Measurements from ENCODE around the gene ADAMTS16. TPM values are rescaled to one million over a fixed set of nuclear protein-coding genes. Genes with fewer than 3 reads are reported as not detected.

The ADAMTS16 gene
- total and polyA plus RNA-seq, 2 donors (not counting 3 experiments of a cell fraction or from before 2014, with no cell fraction given): not detected

- Histone ChIP-seq H2AFZ (ENCODE audit: low read depth, low read length) (no peak overlapping the region), H3K4me1 (ENCODE audit: control insufficient read depth, extremely low read depth, insufficient read depth, low read length) (peaks cover 3% of the 10 kb centered on the region), H3K27me3 (ENCODE audit: control insufficient read depth in 2 of 2, insufficient read depth in 2 of 2, low read length in 2 of 2) (no peaks in the 10 kb centered on the region), H3K4me3 (replicated peaks in 1 of 3; ENCODE audit: insufficient read depth in 1 of 3, low read depth in 1 of 3, low read length in 3 of 3) (no peak overlapping the region), H4K20me1 (replicated peaks; ENCODE audit: control insufficient read depth, extremely low read depth, insufficient read depth, low read length) (no peaks in the 10 kb centered on the region), H3K36me3 (ENCODE audit: control insufficient read depth in 2 of 2, extremely low read depth in 1 of 2, insufficient read depth in 2 of 2, low read length in 2 of 2) (no peaks in the 10 kb centered on the region), H3K4me2 (ENCODE audit: insufficient read depth, low read length) (no peak overlapping the region), H3K79me2 (ENCODE audit: control insufficient read depth, insufficient read depth, low read length) (no peaks in the 10 kb centered on the region), H3K9ac (replicated peaks; ENCODE audit: extremely low read depth, insufficient read depth, low read length) (no peak overlapping the region), H3K9me3 (replicated peaks; ENCODE audit: control insufficient read depth, insufficient read depth, low read length) (peaks cover 4% of the 10 kb centered on the region), H3K27ac (ENCODE audit: insufficient read depth, low read depth, low read length) (no peak overlapping the region), H3K9me1 (replicated peaks; ENCODE audit: control insufficient read depth, extremely low read depth, insufficient read depth, low read length) (no peaks in the 10 kb centered on the region)
- DNase-seq (ENCODE audit: low read depth, low spot score): no peak
- dilution Hi-C loops (cut with MboI; ENCODE audit: extremely low pct_ligation_motif_present, low sequenced_read_pairs): no loop called here
- intact Hi-C loops (cut with micrococcal nuclease): no loop called here
- no TSS peak for BruUV-seq (replicated peaks)
- ChIA-PET POLR2A (no interaction called here), CTCF (no interaction called here)
- TF ChIP-seq FOS (IDR thresholded peaks at IDR 0.05; ENCODE audit: borderline replicate concordance, insufficient read depth, low read length): no peak
- no peak for TF ChIP-seq POLR2AphosphoS5 (IDR thresholded peaks at IDR 0.05; ENCODE audit: insufficient read depth, low read depth, low read length)
- no peak for TF ChIP-seq EZH2 (IDR thresholded peaks at IDR 0.05; ENCODE audit: borderline replicate concordance, low read depth, low read length, severe bottlenecking)
- no peak for TF ChIP-seq MAX (IDR thresholded peaks at IDR 0.05; ENCODE audit: insufficient read depth, insufficient read length)
- TF ChIP-seq JUN (IDR thresholded peaks at IDR 0.05; ENCODE audit: borderline replicate concordance, insufficient read depth, insufficient read length, low read depth): no peak
- TF ChIP-seq MYC (IDR thresholded peaks at IDR 0.05; ENCODE audit: low read depth, low read length): no peak
- no peak for TF ChIP-seq POLR2A (IDR thresholded peaks at IDR 0.05; ENCODE audit: low read depth, low read length)
- TF ChIP-seq CTCF (IDR thresholded peaks at IDR 0.05; ENCODE audit: extremely low read depth in 1 of 2, insufficient read depth in 1 of 2, low read depth in 1 of 2, low read length in 2 of 2): no peak
- no peak for TF ChIP-seq GATA2 (IDR thresholded peaks at IDR 0.05; ENCODE audit: insufficient read depth, insufficient read length, low read depth, low read length)
- no peak for FAIRE-seq
Observed at GRCh38 chr5:5348576-5348975, 208.4 kb downstream of the ADAMTS16 start.

All from endothelial cell of umbilical vein (primary cell).